ENCODE data around the gene TMEM256. TPM values are rescaled to one million over a fixed set of nuclear protein-coding genes. Genes with fewer than 3 reads are reported as not detected.

Gene TMEM256
- total and polyA plus RNA-seq, 2 of the 8 experiments (the other 6 are each of a cell fraction or from before 2014, with no cell fraction given), result 97.0 to 350 TPM

GRCh38 chr17:7428557-7428956 lies 24.7 kb upstream of the TMEM256 start, which contains the start of gene SPEM3 (continued):
- no peak for TF ChIP-seq BCL11A (IDR thresholded peaks at IDR 0.05; ENCODE audit: low read depth in 2 of 2, low read length in 2 of 2)
- no peak for TF ChIP-seq SP4 (IDR thresholded peaks at IDR 0.05; ENCODE audit: low read length)
- TF ChIP-seq NRF1 (IDR thresholded peaks at IDR 0.05; ENCODE audit: low read depth, low read length), result no peak

Measured in H1 (cell line).